Subcutaneous abdominal adipose tissue (tissue), 5 donors: ENCODE data around the gene SELENOS.

ENCODE experiments used
- H3K27ac ChIP-seq: one replicate; pipeline ENCODE4 v1.7.0; 2013; ENCODE audit warnings: low read depth, mild to moderate bottlenecking, inconsistent platforms, low read length, moderate library complexity
- H3K27me3 ChIP-seq, 5 donors: one replicate each; pipeline ENCODE4 v1.7.0; 2013; ENCODE audit warnings: low read length in 5 of 5, inconsistent platforms in 1 of 5; ENCODE audit not compliant: control insufficient read depth in 5 of 5, insufficient read depth in 4 of 5
- H3K36me3 ChIP-seq, 5 donors: one replicate each; pipeline ENCODE4 v1.7.0; 2013; ENCODE audit warnings: low read length in 5 of 5; ENCODE audit not compliant: control insufficient read depth in 5 of 5, insufficient read depth in 5 of 5
- H3K4me1 ChIP-seq, 5 donors: one replicate each; pipeline ENCODE4 v1.7.0; 2013; ENCODE audit warnings: low read length in 5 of 5, mild to moderate bottlenecking in 3 of 5, moderate library complexity in 1 of 5; ENCODE audit not compliant: control insufficient read depth in 5 of 5, insufficient read depth in 5 of 5
- H3K4me3 ChIP-seq, 5 donors: one replicate each; pipeline ENCODE4 v1.7.0; 2013; ENCODE audit warnings: low read length in 5 of 5, low read depth in 1 of 5
- H3K9ac ChIP-seq, 5 donors: one replicate each; pipeline ENCODE4 v1.7.0; 2013; ENCODE audit warnings: low read length in 5 of 5, mild to moderate bottlenecking in 4 of 5, moderate library complexity in 3 of 5
- H3K9me3 ChIP-seq, 5 donors: one replicate each; pipeline ENCODE4 v1.7.0; 2013; ENCODE audit warnings: low read length in 5 of 5; ENCODE audit not compliant: control insufficient read depth in 5 of 5
- donor health status: healthy.
- donor health status: healthy.
- donor health status: healthy.
- donor health status: healthy.
- donor health status: healthy.

SELENOS gene

DNA sequence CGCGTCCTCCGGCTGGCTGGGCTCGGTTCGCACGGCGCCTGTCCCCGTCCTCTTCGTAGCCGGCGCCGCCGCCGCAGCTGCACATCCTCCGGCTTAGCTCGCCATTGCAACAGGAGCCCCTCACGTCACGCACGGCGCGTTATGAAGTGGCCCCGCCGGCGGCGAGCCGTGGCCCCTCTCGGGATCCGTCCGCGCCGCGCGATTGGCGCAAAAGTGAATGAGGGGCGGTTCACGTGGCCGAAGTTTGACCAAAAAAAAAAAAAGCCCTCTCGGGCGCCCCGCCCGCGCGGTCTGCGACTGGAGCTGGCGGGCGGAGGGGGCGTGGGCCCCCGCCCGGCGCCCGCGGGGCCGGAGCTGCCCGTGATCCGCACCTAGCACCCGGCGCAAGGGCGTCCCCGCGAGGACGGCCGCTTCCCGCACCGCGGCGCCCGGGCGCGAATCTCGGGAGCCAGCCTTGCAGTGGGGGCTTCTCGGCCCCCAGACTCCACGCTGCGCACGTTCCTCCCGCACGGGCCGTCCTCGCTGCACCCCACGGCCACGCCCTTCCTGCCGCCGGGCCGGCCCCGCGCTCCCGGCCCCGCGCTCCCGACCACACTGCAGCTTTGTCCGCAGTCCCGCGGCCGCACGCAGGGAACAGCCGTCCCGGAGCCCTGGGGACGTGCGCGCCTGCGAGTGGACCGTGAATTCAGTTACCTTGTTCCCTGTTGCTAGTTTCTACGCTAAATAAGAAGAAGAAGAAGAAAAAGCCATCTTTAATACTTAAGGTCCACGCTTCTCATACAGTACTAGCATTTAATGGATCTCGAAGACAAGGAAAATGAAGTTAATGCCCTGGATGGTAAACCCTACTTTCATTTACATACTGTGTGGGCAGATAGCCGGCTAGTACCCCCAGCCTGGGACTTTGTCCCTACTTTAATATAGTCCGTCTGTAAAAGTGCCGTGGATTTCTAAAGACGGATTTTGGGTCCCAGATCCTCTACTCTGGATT, 25.2 kb downstream of the SELENOS start, which contains the start of gene CHSY1:
TSS of gene CHSY1 (minus strand) at position 219 of the 991 bp plus-strand sequence. CDS start 592 bp downstream, outside the sequence.
- Histone ChIP-seq H3K9me3 (no peaks in the 10 kb centered on the region), H3K9ac (peak within 1 kb of the TSS in 4 of 5 donors; percentile 66 to 83 (median 81)), H3K4me3 (peak within 1 kb of the TSS; percentile 75 to 87 (median 86)), H3K27me3 (no peaks in the 10 kb centered on the region), H3K4me1 (peaks cover 6 to 36% (median 27%) of the 10 kb centered on the region in 5 donors), H3K36me3 (peaks cover 0 to 4% (median 0%) of the 10 kb centered on the region in 5 donors), H3K27ac (peak within 1 kb of the TSS; percentile 65)

DNA sequence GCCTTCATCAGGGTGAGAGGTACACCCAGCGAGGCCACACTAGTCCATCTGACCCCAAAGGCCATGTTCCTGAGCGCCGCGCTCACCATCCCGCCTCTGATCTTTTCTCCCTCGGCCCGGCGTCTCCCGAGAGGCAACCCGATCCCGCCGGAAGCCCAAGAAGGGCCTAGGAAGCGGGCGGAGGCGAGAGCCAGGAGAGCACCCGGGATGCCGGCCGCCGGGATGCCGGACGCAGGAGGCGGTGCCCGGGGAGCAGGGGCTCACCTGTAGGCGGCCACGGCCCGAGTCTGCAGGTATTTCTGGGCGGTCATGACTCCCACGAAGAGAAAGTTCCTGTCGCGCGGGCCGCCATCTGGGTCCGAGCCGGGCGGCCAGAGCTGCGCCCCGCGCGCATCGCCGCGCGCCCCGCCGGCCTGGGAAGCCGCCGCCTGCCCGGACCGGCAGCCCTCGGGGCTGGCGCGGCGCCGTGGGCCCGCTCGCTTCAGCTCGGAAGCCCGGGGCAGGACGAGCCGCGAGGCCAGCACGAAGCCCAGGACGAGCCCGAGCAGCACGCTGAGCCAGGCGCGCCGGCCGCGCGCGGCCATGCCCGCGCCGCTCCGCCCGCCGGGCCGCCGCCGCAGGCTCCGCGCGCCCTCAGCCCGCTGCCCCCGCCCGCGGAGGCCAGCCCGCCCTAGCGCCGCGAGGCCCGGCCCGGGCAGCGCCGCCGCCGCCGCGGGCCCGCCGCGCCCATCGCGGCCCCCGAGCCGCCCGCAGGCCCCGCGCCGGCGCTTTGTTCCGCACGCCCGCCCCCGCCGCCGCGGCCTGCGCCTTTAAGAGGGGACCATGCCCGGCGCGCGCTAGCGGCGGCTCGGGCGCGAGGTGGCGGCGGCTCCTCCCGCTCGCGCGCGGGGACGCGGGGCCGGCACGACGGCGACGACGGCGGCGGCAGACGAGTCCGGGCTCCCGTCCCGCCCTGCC, 26.1 kb downstream of the SELENOS start:
- Histone ChIP-seq H3K9ac (peak overlapping the region in 4 of 5 donors; percentile 63 to 83 (median 81)), H3K36me3 (peaks cover 0 to 4% (median 0%) of the 10 kb centered on the region in 5 donors), H3K27me3 (no peaks in the 10 kb centered on the region), H3K4me1 (peaks cover 6 to 40% (median 29%) of the 10 kb centered on the region in 5 donors), H3K9me3 (no peaks in the 10 kb centered on the region), H3K4me3 (peak overlapping the region; percentile 75 to 91 (median 86)), H3K27ac (peak overlapping the region; percentile 57)

DNA sequence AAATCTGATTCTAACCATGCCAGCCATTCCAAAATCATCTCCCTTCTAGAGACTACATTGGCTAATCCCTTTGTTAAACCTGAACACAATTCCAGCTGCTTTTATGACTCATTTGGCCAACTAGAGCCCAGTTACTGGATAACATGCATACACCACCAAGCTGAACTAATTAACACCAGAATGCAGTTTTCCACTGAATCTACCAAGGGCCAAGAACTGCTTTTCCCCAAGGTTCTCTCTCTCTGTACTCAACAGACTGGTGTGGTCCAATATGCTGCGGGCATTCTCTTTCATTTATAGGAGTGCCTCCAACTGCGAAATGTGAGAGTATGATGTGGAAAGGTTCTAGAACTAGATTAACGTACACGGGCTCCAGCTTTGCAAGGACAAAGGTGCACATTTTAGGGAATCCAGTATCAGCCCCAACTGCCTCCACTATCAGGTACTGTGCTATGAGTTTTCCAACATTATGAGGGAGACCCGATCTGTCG, 26.9 kb downstream of the SELENOS start:
- H3K9ac ChIP-seq = peak overlapping the region in 4 of 5 donors; percentile 63 to 83 (median 78)

DNA sequence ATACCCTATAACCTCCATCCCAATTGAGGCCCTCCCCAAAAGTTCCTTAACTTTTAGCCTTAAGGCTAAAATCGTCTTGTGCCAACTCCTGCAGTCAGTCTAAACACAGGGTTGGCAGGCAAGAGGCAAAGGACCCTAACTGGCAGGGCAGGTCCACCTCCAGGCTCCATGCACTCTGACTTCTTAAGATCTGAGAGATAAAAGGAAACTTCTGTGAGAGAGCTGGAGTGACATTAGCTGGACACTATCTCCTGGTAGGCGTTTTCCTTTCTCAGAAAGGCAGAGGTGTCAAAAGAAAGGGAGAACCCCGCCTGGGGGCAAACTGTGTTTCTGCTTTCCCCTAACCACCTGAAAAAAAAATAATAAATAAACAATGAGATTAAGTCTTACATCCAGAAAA, 29.0 kb downstream of the SELENOS start:
- no peaks in the 10 kb centered on the region for H3K27me3 ChIP-seq
- H3K27ac ChIP-seq = no peak overlapping the region
- peaks cover 0 to 4% (median 0%) of the 10 kb centered on the region in 5 donors for H3K36me3 ChIP-seq
- no peaks in the 10 kb centered on the region for H3K9me3 ChIP-seq
- no peak overlapping the region for H3K4me3 ChIP-seq
- H3K4me1 ChIP-seq = peaks cover 6 to 53% (median 29%) of the 10 kb centered on the region in 5 donors
- H3K9ac ChIP-seq = no peak overlapping the region

More for the DNA sequence above, 26.9 kb downstream of the SELENOS start:
- H3K4me3 ChIP-seq = peak overlapping the region; percentile 75 to 91 (median 82)
- peaks cover 6 to 41% (median 29%) of the 10 kb centered on the region in 5 donors for H3K4me1 ChIP-seq
- H3K27ac ChIP-seq = peak overlapping the region; percentile 57
- peaks cover 0 to 4% (median 0%) of the 10 kb centered on the region in 5 donors for H3K36me3 ChIP-seq
- no peaks in the 10 kb centered on the region for H3K27me3 ChIP-seq
- no peaks in the 10 kb centered on the region for H3K9me3 ChIP-seq

DNA sequence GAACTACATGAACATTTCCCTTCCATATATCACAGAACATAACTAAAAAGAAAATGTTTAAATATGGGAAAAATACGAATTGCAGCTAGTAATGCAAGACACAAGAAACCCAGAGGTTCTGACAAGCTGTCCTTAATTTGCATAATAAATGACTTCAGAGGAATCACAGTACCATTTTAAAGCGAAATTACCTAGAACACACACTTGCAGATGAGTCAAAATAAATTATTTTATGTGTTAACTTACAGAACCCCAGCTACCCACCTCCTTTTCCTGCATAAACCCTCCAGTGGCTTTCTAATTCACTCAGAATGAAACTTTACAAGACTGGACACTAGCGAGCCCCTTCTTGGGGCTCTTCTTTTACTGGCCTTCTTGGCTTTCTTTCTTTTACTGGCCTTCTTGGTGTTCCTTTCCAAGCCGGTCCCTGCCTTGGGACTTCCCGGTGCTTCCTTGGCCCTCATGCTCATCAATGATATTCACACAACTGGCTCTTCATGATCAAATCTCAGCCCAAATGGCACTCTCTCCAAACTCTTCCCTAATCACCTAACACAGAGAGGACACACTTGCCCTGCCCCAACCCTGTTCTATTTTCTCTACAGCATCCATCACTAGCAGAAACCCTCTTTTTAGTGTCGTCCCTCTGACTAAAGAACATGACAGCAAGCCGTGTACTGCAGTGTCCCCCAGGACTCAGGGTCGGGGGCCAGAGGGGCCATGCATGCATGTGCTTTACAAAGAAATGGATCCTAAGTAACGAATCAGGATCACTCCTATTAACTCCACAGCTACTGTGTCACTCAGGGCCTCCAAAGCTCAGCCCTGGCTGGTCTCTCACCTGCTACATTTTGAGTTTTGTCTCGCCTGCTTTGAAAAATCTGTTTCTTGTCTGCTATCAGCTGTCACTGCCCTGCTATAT, 30.2 kb downstream of the SELENOS start:
- Histone ChIP-seq H3K4me3 (no peak overlapping the region), H3K27ac (no peak overlapping the region), H3K27me3 (no peaks in the 10 kb centered on the region), H3K9me3 (no peaks in the 10 kb centered on the region), H3K9ac (no peak overlapping the region), H3K4me1 (peaks cover 6 to 52% (median 26%) of the 10 kb centered on the region in 5 donors), H3K36me3 (peaks cover 0 to 4% (median 0%) of the 10 kb centered on the region in 5 donors)

DNA sequence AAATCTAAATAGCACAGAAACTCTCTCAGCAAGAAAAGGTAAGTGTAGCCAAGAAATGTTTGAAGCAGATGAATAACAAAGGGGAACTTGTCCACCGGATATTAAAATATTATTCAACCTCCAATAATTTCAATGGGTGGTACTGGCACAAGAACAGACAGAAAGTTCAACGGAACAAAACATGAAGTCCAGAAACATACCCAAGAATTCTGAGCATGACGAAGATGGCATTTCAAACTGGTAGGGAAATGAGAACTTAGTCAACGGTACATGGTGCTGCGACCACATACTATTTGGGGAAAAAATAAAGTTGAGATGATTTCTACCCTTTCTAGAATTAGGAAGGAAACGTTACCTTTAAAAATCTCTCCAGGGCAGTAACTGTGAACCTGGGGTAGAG, 30.9 kb downstream of the SELENOS start:
- H3K9ac ChIP-seq = no peak overlapping the region
- no peak overlapping the region for H3K4me3 ChIP-seq
- H3K9me3 ChIP-seq = no peaks in the 10 kb centered on the region
- peaks cover 6 to 53% (median 31%) of the 10 kb centered on the region in 5 donors for H3K4me1 ChIP-seq
- no peaks in the 10 kb centered on the region for H3K27me3 ChIP-seq
- H3K36me3 ChIP-seq = peaks cover 0 to 4% (median 0%) of the 10 kb centered on the region in 5 donors
- H3K27ac ChIP-seq = no peak overlapping the region

DNA sequence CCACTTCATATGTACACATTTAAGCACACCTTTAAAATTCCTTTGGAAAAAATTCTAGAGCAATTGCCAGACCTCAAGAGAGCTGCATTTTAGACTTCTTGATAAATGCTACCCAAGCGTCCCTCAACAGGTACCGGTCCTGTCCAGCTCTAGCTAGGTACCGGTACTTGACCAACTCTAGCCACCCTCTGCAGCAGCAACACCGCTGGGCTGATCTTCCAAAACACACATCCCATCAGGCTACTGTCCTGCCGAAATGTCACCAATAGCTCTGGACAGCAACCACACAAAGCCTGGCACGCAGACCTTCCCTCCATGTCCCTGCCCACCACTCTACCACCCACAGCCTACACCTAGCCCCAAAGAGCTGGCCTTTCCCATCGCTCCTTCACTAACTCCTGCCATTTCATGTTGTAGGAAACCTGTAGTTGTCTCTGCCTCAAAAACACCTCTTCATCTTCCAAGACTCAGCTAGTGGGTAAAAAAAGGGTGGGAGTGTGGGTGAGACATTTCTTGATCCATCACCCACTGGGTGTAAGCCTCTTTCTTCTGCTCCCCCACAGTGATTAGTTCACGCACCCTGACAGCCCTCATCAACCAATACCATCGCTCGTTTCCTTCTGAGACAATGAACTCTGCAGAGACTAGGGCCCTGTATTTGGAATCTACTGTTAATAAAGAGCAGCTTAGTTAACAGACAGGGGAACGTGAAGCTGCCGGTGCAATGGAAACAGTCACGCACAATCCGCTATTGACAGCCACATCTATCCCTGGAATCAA, 32.2 kb downstream of the SELENOS start:
- no peak overlapping the region for H3K4me3 ChIP-seq
- H3K9me3 ChIP-seq = no peaks in the 10 kb centered on the region
- H3K9ac ChIP-seq = no peak overlapping the region
- peaks cover 0 to 4% (median 0%) of the 10 kb centered on the region in 5 donors for H3K36me3 ChIP-seq
- no peak overlapping the region for H3K27ac ChIP-seq
- H3K4me1 ChIP-seq = peaks cover 4 to 44% (median 26%) of the 10 kb centered on the region in 5 donors
- no peaks in the 10 kb centered on the region for H3K27me3 ChIP-seq

DNA sequence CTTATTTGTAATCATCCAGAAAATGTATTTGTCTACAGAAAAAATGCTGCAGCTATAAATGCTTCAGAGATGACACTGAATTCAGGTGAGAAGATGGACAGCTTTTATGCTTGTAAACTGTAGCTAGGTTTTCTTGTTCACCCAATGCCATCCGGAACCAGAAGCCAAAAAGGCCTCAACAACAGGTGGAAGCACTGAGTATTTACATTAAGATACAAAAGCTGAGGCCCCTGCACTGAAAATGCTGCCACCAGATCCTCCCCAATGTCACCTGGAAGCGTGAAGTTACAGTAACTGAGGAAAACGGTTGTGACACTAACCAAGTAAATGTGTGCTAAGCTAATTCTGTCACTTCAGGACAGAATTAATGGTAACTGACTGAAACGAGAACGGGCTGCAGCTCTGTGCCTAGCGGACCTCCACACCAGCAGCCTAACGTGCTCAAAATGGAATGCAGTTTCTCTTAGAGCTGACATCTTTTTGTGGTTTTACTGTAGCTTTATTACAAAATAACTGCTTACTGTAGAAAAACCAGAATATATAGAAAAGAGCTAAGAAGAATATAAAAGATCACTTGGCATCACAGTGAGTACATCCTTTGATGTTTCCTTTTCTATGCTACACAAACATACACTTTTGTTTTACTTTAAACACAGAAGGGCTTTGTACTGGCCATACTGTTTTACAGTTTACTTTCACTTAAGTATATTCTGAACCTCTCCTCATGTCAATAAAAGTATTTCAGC, 33.1 kb downstream of the SELENOS start:
- H3K9ac ChIP-seq = no peak overlapping the region

More for the DNA sequence above, 33.1 kb downstream of the SELENOS start:
- Histone ChIP-seq H3K4me3 (no peak overlapping the region), H3K36me3 (peaks cover 0 to 4% (median 0%) of the 10 kb centered on the region in 5 donors), H3K9me3 (no peaks in the 10 kb centered on the region), H3K27ac (no peak overlapping the region), H3K27me3 (no peaks in the 10 kb centered on the region), H3K4me1 (peaks cover 0 to 43% (median 26%) of the 10 kb centered on the region in 5 donors)
